ENCODE data around the gene UACA.
"Not testable (repeated sequence)": the region's sequence is repeated elsewhere in the genome, so short reads cannot be mapped to it uniquely, and the experiment has no call there.

The UACA gene

DNA sequence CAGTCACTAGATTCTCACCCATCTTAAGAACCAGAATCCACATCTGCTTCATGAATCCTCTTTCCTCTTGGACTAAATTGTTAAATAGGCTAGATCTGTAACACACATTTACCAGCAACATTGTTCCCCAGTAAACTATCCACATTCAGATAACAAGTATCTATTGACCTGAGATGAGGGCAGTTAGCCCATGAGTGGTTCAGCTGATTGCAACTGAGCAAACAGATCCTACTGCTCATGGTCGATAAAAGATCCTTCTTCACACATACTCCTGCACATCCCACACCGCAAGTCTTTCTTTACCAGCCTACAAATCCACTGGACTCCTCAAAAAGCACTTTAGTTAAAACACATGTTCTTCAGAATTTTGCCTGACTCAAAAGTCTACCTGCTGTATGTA lies 59.2 kb downstream of the UACA start:
- no peak for DNase-seq

DNA sequence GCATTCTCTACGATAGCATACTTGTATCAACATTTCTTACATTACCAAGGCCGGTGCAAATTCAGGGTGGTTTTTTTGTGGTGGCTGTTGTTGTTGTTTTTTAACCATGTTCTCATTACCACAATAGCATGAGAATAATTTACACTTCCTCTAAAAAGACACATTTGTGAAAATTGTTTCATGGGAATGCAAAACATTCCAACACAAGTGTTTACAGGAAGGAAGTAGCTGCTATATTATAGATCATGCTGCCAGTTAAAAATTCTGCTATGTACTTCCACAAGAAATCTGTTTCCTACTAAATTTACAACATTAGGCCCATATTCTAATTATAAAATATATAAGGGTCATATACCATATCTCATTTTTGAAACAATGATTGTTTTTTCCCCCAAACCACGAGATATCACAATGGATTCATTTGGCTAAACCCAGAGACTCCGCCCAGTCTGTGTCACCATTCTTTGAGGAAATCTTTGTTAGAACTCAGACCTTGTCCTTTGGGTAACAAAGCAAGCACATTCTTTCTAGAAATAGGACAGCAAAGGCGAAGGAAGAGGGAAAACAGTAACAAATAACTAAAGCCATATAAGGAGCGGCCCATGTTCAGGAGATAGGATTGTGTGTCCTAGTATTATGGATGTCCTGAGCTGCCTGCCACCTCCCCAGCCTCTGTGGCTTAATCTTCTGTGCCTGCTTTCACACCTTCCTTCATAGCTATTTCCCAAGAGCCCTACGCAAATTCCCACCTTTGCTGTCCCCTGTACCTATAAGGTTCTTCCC lies 60.1 kb downstream of the UACA start:
- peak; percentile 42 for DNase-seq

DNA sequence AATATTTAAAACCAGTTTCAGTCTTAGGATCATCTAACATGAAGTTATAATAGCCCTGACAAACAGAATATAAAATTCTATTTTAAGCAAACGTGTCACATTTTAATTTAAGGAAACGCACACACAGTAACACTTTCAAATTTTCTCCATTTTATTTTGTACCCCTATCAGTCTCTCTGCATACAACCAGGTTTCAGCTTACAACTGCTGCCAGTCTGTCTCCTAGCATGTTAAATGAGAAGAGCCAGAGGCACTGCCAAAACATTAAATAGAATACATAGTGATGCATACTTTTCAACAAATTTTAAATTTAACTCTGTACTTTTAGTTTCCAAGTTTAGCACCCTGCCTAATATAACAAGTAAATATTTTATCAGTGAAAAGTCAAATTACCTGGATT lies 60.8 kb downstream of the UACA start:
- DNase-seq, result no peak

DNA sequence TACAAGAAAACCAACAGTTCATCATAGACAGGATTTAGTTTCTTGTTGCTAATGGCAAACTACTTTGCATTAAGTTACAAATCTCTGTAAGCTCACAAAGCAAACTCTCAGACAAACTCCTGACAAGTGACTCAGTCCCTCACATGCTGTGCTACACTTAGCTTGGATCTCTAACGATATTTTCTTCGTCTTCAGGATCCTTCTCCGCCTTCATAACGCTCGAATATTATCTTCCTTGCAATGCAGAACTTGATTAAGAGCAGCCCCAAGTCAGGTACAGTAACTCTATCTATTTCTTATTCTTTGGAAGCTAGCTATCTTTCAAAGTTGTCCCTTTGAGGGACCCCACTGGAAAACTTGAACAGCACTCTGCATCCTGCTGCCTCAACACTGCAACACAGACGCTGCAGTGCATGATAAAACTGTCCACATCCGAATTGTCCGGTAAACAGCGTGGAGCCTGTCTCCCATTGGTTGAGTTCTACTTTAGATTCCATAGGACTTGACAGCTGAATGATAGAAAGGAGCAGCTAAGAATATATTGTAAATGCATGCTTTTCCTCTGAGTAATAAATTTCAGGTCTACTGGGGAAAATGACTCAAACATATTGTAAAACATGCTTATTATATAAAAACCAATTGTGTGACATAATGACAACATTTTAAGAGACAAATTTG lies 61.3 kb downstream of the UACA start:
- peak; percentile 80 for DNase-seq

DNA sequence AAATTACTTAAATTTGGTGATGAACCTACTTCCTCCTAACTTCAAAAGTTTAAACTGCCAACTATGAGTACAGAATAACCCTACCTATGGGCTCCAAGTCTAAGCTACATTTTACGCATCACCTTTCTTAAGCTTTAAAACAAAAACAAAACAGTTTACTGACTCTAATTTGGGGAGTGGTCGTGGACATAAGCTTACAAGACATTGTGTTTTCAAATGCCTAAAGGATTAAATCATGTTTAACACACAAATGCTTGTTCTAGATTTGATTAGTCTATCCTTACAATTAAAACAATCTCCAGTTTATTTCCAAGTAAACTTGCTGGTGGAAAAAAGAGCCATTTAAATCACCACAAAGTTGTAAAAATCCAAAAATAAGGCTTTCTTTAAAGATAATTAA lies 62.2 kb downstream of the UACA start:
- DNase-seq, result no peak

DNA sequence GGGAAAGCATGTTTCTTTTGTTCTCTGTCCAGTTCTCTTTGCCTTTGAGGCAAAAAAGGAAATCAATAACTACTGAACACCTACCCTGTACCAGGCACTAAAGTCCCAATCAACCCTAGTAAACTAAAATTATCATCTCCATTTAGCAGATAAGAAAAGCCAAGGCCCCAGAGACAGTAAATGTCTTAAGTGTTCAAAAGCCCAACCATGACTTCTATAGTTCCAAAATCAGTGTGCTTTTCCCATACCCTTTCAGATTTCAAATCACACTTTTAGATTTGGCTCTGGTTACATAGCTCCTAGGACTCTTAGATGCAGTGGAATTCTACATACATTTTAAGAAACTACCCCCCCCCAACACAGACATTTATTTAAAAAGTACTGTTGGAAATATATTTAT lies 63.5 kb downstream of the UACA start:
- DNase-seq, result peak; percentile 11

DNA sequence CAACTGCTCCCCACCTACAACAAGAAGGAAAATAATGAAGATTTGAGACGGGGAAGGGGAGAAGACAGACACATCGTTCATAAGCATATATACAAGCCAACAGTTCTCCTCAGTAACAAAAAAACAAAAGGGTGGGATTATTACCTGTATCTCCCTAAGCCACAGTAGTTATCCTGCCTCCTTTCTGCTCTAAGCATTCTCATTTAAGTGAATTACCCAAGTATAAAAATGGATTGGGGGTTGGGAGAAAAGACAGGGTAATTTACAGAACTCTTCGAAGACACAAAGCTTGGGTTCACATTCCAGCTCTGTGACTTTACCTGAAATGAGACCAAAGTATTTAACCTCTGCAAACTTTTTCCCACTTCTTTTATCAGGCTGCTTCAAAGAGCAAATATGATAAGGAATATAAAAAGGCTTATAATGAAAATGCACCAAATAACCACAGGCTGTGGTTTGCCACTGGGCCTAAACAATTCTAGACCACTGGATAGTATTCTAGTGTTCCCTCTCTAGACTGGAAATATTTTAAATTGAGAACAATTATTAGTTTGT lies 64.4 kb downstream of the UACA start:
- DNase-seq, result peak; percentile 19

DNA sequence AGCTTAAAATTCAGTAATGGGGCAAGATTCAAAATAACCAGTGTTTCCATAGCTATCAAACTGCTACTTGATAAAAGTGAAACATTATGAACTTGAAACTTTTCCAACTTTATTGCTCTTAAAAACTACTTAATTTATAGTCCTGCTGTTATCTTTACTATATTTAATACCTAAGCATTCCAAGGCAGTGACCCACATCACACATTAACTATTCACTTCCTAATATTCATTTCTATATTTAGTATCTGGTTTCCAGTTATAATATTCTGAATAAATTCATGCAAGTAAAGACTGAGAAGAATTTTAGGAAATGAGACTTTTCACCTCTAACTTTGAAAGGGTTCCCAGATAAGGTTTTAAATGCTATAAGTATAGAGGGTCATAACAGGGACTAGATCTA lies 64.9 kb downstream of the UACA start:
- peak; percentile 27 for DNase-seq

DNA sequence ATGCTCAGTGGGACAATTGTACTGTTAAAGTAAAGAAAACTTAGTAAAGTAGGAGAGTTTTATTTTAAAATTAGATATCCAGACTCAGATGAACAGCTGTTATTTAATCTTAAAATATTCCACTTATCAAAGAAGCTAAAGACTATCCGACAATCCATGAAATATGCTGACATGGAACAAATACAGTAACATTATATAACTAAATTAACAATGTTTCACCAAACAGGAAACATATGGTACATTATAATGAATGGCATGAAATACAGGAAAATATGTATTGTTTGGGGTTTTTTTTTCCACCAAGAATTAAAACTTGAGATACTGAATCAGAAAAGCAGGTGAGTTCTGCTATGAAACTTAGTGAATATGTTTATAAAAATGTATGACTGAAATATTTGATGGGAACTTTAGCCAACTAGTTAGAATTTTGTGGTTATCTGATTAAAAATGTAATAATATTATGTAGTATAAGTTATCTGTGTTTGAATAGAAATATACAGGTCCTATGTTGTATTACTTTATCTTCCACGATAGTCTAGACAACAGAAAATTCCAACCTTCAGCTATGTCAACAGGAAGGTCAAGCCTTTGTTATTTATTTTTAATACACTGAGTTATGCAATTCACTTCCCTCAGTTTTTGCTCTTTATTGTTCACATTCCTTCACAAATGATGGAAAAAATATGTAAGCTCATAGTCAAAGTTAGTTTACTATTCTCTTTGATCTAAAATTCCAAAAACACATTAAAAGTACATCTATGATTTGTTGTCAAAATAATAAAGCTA lies 72.7 kb downstream of the UACA start:
- no peak for DNase-seq

DNA sequence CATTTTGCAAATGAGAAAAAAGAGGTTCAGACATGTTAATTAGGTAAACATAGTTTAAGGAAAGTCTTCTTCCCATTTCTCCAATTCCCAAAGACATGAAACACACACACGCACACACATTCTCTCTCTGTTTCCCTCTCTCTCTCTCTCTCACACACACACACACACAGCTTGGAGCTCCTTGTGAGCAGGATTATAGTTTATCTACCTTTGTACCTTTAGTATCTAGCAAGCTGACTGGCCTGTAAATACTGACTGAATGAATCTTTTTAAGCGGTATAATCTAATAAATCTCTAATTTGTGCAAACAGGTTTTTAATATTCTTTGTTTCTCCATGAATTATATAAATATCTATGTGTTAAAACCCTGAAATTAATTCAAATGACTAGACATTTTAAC lies 73.3 kb downstream of the UACA start:
- no peak for DNase-seq

DNA sequence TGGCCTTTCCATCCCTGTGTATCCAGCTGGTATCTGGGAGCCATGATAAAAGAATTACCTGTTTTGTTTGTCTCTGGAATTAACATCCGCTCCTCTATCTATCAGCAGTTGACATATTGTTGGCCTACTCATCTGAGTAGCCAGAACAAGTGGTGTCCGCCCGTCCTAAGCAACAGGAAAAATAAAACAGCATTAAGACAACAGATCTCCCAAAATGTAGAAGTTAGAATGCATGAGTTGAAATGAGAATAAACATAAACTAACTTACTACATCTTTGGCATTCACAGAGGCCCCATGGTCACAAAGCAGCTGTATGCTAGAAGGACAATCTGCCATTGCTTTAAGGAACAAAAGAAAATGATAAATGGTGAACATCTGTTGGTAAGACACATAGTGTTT lies 75.9 kb downstream of the UACA start:
- no peak for DNase-seq

DNA sequence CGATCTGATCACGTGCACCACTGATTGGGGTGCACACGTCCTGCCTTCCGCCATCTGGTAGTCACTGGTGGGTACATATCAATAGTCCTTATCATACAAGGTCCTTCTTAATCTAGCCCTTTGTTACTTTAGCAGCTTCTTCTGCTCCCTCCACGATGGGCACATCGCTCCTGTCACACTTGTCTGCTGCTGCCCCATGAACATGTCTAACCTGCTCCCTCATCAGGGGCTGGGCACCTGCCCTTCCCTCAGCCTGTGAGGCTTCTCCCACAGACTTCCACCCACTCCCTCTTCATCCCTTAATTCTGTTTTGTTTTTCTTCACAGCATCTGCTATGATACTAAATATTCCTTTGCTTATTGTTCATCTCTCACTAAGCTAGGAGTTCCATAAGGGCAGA lies 82.5 kb downstream of the UACA start:
- DNase-seq, result no peak

DNA sequence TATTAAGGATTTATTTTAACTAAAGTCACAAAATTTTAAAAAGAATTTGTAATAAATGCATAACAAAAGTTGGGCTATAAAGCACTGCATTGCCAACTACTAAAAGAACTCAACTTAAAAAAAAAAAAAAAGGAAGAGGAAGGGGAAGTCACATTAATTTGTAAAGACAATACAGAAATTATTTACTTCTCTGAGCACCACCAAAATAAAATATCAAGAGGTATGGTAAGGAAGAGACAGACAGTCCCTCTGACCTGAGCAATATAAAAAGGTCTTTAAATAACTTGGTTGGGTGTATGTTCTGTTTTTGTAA lies 83.5 kb downstream of the UACA start:
- no peak for DNase-seq

DNA sequence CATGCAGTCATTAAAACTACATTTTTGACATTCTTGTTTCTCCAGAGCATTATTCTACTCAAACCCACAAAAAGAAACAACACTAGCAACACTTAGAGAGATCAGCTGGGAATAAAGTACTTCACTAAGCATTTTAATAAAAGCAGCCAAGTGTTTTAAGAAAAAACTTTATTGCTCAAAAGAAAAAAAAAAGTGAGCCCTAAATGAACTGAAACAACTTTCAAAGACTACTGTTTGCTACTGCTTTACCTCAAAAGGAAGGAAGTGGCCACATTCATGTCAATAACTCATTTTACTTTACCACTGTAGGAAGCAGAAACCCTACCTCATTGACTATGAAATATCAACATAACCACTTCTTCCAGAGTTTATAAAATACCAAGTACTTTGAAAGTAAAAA lies 91.3 kb downstream of the UACA start:
- peak; percentile 28 for DNase-seq

DNA sequence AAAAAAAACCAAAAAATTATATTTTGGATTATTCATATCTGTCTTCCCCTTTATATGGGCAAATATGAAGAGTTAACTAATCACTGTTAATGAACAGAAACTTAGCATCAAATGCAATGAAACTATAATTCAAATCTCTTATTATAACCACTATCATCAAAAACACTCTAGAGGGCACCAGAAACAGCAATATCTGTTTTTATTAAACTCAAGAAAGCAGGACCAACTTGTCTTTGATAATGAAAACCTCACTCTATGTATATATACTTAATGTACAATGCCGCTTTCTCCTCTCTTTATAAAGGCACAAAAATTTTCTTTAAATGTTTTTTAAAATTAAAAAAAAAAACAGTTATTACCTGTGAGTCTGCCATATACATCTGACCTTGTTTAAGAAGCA lies 92.7 kb downstream of the UACA start:
- peak; percentile 6 for DNase-seq

DNA sequence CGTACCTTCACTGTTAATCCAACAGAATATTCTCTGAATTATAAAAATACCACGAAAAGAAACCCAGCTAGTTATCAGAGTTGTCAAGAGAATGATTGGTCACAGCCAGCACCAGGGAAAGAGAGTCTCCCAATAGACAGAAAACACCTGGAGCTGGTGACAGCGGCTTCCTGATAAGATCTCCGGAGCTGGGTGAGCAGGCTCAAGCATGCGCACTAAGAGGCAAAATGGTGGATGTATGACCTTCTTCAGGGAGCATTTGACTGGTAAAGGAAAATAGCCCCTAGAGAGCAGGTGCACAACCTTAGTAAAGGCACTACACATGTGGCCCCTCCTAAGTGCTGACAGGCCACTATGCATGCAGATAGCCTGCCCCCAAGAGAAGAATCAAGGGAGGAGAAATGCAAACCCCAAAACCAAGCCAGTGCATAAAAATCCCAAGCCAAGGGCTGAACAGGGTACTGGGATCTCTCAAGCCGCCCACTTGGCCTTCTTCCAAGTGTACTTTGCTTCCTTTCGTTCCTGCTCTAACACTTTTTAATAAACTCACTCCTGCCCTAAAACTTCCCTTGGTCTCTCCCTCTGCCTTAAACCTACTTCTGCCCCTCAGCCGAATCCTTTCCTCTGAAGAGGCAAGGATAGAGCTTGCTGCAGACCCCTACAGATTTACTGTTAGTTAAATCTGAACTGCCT lies 93.2 kb downstream of the UACA start:
- no peak for DNase-seq

DNA sequence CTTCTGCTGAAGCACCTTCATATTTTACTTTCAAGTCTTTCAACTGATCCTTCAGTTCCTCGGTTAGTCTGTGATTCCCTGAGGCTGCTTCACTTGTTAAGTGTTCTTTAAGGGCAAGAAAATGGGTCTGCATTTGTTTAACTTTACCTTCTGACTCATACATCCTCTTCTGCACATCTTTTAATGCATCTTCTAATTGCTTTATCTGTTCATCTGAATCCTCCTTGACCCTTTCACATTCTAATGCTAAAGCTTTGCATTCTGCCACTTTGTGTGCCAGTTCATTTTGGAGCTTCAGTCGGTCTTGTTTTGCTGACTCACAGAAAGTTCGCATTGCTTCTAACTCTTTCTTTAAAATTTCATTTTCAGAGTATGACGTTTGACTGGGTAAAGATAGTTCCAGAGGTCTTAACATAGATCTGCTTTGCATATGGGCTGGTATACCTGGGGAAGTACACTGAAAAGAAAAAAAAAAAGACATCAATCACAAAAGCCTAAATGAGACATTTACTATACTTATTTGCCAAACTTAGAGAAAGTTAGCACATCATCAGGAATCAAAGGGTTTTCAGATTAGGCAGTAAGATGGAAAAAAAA lies 94.3 kb downstream of the UACA start:
- no peak for DNase-seq

DNA sequence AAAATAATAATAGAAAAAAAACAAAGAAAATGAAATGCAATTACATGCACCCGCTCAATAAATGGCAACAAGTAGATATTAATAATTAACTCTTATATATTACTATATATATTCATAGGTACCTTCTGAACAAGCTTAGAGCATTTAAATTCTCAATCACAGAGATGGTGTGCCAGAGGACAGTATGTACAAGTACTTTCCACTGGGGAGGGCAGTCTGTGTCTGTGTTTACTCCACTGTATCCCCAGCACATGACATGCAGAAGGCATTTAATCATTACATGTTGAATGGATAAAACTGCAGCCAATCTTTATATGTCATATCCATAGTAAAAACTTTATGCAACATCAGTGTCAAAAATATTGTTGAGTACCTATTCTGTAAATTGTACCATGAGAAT lies 97.8 kb downstream of the UACA start:
- no peak for DNase-seq

DNA sequence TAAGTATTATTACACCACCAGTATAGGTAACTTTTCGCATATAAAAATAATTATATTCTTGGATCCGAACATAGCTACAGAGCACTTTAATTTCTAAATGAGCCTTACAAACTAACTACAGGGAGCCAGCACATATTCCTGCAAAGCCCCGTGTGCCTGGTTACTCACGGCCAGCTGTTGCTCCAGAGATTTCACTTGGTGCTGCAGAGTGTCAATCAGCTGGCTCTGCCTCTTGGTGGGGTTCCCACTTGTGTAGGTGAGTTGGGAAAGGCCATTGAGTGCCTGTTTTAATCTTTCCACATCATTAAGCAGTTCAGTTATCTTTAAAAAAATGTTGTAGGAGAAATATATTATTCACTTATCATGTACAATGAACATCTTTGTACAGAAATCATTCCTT lies 98.9 kb downstream of the UACA start:
- DNase-seq, result no peak

DNA sequence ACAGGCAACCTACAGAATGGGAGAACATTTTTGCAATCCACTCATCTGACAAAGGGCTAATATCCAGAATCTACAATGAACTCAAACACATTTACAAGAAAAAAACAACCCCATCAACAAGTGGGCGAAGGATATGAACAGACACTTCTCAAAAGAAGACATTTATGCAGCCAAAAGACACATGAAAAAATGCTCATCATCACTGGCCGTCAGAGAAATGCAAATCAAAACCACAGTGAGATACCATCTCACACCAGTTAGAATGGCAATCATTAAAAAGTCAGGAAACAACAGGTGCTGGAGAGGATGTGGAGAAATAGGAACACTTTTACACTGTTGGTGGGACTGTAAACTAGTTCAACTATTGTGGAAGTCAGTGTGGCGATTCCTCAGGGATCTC lies 100.3 kb downstream of the UACA start:
- DNase-seq, result not testable (repeated sequence)

DNA sequence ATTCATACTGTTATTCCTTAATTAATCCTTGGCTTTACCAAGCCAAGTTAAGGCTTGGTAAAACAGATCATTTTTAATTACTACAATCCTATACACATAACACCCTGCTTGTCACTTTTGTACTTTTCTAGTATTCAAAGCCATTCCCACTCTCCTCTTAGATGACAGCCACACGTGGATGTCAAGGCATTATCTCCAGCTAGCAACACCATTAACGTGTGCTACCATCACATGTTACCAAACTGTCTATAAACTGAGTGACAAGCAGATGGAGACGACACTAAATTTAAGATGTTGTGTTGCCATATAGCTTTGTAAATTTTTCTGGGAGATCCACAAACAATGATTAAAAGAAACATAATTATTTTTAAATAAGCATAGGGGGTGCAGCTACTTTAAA lies 103.7 kb downstream of the UACA start:
- DNase-seq, result no peak

DNA sequence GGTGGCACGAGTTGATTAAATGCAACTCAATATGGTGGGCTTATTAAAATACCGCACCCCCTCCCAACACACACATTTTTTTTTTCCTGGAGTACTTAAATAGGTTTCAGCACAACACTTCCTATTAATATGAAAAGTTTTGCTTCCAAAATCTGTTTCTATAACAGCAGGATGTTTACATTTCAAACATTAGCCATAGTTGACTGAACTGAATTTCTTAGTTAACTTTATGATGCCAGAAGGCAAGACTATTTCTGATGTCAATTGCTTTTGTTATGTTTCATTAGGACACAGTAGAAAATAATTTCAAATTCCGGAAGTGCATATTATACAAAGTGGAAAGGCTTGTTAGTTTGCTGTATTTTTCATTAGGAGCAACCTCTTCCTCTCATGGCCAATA lies 104.7 kb downstream of the UACA start:
- DNase-seq, result no peak

DNA sequence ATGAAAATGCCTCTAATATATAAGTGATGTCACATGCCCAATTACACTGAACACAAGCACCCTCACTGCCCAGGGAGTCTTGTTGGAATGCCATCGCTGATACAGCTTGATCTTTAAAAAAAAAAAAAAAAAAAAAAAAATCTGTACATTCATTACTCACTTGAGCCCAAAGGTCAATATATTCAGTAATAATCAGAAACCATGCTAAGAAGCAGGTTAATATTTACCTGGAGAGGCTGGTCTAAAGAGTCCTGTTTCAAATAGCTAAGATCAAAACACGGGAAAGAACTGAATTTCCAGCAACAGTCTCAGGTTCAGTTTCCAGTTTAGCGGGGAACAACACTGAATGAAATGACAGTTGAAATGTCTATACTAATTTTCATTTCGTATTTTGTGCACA lies 109.9 kb downstream of the UACA start:
- no peak for DNase-seq

All from fibroblast of skin of right biceps (primary cell).